ENCODE data around the gene MTREX.
A peak's percentile ranks its signal among the peaks of the same experiment; 100 is the strongest.

The MTREX gene

DNA sequence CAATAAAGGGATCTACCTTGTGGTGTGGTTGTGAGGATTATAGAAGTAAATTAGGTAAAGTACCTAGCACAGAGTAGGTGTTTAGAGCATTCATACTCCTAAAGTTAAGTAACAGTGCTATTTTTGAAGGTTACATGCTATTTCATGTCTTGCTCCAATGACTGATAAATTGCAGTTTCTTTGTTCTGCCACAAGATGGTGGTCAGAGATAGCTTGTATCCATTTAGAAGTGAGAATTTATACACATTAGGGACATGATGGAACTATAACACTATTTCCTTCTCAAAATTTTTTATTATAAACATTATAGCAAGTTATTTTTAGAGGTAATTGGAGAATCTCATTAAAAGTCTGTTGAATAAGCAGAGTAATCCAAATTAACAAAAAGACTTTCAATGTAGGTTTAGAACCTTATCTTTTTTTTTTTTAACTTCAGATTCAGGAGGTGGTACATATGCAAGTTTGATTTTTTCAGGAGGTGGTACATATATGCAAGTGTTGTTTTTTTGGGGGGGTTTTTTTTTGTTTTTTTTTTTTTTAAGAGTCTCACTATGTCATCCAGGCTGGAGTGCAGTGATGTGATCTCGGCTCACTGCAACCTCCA, 17.1 kb downstream of the MTREX start:
- DNase-seq (ENCODE audit: low spot score) = peak; percentile 42

- no peak for DNase-seq (ENCODE audit: low spot score)
These were observed 17.8 kb downstream of the MTREX start for GRCh38 chr5:55325621-55326020.

DNA sequence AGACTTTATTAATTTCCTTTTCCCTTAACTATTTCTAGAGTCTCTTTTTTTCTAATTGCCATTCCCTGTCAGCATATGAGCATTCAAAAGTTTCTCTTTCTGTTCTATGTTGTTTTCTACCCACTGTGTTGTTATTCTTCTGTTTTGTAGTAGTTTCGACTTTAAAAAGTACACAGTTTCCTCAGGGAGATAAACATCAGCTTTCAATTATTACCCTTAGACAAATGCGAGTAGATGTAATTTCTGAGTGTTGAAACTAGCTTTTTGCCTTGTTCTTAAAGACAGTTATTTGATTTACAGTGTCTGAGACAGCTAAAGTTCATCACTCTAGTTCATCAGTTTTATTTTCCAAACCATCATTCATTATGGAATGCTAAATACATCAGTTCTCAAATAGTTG, 19.5 kb downstream of the MTREX start:
- no peak for DNase-seq (ENCODE audit: low spot score)

DNA sequence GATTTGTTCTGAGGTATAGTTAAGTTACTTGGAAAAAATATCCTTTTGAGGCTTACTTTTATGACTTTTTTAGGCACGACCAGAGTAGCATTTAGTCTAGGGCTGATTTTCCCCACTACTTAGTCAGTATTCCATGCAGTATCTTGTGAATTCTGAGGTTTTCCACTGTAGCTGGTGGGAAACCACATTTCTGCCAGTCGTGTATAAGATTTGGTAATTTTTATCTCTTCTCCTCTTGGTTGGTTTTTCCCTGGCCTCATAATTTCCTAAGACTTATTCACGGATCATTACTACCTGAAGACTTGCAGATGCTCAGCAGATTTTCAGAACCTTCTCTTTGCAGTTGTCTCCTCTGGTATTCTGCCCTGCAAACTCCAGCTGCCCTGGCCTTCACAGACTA, 23.5 kb downstream of the MTREX start:
- no peak for DNase-seq (ENCODE audit: low spot score)

GRCh38 chr5:55333017-55333416, 25.2 kb downstream of the MTREX start:
- DNase-seq (ENCODE audit: low spot score) = no peak

DNA sequence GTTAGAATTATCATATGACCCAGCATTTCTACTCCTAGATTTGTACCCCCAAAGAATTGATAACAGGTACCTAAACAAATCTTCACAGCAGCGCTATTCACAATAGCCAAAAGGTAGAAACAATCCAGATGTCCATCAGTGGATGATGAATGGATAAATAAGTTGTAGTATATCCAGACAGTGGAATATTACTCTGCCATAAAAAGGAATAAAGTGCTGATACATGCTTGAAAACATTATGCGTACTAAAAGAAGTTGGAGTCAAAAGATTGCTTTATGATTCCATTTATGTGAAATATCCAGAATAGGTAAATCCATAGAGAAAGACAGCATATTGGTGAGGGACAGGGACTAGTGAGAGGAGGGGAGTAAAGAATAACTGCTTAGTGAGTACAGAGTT, 26.0 kb downstream of the MTREX start:
- DNase-seq (ENCODE audit: low spot score) = no peak

GRCh38 chr5:55338092-55338613, 30.4 kb downstream of the MTREX start:
- DNase-seq (ENCODE audit: low spot score) = no peak

DNA sequence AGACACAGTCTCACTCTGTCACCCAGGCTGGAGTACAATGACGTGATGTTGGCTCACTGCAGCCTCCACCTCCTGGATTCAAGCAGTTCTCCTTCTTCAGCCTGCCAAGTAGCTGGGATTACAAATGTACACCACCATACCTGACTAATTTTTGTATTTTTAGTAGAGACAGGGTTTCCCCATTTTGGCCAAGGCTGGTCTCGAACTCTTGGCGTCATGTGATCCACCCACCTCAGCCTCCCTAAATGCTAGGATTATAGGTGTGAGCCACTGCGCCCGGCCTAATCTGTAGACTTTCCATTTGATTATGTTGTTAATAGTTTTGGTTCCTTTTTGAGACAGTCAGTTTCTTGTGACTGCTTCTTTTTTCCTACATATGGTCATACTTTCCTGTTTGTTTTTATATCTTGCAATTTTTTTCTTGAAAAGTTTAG, 31.0 kb downstream of the MTREX start:
- no peak for DNase-seq (ENCODE audit: low spot score)

GRCh38 chr5:55343107-55343506, 35.3 kb downstream of the MTREX start:
- DNase-seq (ENCODE audit: low spot score) = no peak

DNA sequence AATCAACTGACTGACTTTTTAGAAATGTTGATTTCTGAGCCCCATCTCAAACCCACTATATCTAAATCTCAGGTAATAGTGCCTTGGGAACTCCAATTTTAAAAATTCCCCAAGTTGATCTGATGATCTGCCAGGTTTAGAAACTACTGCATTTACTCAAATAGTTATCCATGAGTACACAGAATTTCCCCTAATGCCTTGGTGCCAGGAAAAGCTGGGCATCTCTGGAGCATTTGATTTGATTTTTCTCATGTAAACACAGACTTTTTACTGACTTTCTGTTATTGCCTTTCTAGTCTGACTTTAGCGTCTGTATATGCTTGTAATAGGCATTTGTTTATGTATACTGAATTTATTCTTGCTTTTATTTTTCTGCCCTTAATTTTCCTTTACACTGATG, 35.8 kb downstream of the MTREX start:
- DNase-seq (ENCODE audit: low spot score) = no peak

DNA sequence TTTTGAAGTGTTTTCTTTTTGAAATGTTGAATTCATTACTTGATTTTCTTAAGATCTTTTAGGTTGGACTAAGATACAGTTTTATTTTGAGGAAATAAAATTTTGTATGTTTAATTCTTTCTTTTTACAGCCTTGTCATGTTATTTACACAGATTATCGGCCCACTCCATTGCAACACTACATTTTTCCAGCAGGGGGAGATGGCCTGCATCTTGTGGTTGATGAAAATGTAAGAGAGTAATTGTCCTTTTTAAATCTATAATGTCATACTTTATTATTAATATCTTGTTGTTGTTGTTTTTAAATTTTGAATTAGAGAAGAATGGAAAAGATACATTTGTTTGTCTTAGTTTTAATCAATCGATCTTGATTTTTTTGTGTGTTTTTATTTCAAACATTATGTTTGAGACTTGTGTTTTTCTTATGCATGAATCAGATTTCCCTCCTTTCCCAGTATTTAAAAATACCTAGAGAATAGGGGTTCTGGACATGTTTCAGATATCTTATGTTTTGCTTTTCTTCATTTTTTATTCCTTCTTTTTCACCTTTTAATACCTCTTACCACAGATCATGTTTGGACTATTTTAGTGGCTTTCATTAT, 36.7 kb downstream of the MTREX start:
- DNase-seq (ENCODE audit: low spot score) = peak; percentile 27

- no peak for DNase-seq (ENCODE audit: low spot score)
These were observed 37.5 kb downstream of the MTREX start for GRCh38 chr5:55345327-55345726.

DNA sequence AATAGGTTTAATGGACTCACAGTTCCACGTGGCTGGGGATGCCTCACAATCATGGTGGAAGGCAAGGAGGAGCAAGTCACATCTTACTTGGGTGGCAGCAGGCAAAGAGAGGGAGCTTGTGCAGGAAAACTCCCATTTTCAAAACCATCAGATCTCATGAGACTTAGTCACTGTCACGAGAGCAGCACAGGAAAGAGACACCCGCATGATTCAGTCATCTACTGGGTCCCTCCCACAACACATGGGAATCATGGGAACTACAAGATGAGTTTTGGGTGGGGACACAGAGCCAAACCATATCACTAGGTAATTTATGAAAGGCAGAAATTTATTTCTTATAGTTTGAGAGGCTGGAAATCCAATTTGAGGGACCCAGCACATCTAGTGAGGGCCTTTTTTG, 40.0 kb downstream of the MTREX start:
- DNase-seq (ENCODE audit: low spot score) = no peak

DNA sequence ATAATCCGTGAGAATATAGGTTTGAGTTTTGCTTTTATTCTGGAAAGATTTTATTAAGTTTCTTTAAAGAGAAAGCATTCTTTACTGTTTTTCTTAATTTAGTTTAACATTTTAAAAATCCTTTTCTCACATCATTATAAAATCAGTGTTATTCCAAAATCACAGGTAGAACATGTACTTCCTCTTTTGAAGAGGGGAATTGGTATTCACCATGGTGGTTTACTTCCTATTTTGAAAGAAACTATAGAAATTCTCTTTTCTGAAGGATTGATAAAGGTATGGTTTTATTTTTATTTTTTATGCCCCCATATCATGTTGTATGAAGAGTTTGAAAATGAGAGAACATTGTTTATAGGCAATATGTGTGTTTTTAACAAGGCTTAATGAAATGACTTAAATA, 43.0 kb downstream of the MTREX start:
- no peak for DNase-seq (ENCODE audit: low spot score)

DNA sequence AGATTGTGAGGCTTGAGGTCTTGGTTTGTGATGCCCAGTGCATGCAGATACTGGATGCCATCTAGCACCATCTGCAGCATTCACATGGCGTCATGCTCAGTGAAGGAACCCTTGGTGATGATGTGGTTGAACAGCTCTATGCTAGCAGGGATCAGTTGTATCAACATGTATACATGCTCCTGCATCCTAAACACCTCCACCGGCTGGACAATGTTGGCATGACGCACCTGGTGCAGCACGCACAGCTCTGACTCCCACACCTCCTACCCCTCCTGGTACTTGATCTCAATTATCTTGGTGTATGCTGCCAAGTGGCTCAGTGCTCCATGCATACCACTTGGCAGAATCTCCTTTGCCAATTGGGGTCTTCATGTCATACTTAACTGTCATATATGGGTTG, 49.1 kb downstream of the MTREX start:
- no peak for DNase-seq (ENCODE audit: low spot score)

DNA sequence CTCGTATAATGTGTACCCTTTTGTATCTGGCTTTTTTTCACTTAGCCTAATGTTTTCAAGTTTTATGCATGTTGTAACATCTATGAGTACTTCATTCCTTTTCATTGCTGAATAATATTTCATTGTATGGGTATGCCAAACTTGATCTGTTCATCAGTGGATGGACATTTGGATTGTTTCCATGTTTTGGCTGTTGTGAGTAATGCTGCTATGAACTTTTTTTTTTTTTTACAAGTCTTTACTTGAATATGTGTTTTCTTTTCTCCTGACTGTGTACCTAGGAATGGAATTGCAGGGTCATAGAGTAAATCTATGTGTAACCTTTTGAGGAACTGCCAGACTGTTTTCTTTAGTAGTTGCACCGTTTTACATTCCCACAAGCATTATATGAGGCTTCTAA, 52.4 kb downstream of the MTREX start:
- DNase-seq (ENCODE audit: low spot score) = no peak

DNA sequence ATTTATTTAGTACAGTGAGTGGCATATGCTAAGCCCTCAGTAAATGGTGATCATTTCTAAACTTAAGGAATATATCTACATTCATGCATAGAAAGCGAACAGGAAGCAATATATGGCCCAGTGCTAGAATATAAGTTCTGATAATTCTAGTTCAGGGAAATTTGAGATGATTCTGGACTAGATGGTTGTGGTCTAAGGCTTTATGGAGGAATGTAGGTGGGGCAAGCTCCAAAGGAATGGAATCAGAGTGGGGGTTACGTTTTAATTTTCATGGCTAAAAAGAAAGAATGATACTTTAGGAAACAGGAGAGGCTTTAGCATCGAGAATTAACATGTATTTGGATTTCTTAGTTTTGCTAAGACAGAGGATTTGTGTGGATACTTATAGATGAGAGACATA, 56.1 kb downstream of the MTREX start:
- no peak for DNase-seq (ENCODE audit: low spot score)

GRCh38 chr5:55364537-55365055, 56.8 kb downstream of the MTREX start:
- DNase-seq (ENCODE audit: low spot score) = no peak

GRCh38 chr5:55370291-55370925, 62.6 kb downstream of the MTREX start:
- DNase-seq (ENCODE audit: low spot score) = no peak

DNA sequence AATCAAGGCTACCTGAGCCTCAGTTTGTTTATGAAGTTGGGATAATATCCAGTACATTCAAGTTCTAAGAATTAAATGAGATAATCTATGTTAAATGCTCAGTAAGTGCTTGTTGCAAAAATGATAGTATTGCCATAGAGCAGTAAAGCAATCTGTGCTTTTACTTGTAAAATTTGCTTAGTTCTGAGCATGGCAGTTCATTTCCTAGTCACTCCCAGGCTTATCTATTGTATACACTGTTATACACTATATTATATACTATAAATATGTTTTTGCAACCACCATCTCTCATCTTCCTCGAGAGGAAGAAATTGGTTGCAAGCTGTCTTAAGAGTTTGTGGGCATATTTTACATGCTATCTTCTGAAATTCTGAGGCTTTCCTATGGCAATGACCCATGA, 63.4 kb downstream of the MTREX start:
- no peak for DNase-seq (ENCODE audit: low spot score)

GRCh38 chr5:55372130-55372925, 64.5 kb downstream of the MTREX start:
- no peak for DNase-seq (ENCODE audit: low spot score)

DNA sequence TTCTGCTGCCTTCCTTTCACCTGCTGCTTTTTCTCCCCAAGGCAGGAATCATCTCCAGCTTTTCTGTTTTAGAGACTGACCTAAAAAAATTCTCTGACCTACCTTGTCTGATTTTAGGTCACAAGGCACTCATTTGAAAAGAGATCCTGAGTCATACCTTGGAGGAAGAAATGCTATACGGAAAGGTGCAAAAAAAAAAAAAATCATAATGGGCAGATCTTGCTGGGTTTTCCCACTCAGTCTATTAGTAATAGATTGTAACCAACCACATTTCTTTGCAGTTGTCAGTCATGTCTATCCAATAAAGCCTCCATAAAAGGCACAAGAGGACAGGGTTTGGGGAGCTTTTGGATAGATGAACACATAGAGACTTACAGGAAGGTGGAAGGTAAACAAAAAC, 70.0 kb downstream of the MTREX start:
- DNase-seq (ENCODE audit: low spot score) = no peak

GRCh38 chr5:55383254-55383653, 75.5 kb downstream of the MTREX start:
- DNase-seq (ENCODE audit: low spot score) = no peak
